ENCODE measurements around the gene C3.

The C3 gene

DNA sequence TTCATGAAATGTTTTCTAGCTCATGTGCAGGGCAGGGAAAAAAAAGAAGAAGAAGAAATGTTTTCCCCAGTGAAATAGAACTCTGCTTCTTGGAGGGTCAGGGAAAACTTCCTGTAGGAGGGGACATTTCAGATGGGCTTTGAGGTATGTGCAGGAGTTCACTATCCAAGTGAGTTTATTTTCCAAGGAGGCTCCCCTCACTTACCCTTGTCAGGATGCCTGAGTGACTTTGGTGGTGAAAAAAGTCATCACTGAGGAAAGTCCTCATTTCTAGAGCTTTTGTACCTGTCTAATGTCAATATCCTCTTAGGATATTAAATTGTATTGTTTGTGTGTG lies 656 bp upstream of the C3 start:
- Histone ChIP-seq H3K4me3 (ENCODE audit: insufficient read depth, low read depth, low read length) (no peak overlapping the region), H3K36me3 (ENCODE audit: control insufficient read depth, insufficient read depth, low read length) (no peaks in the 10 kb centered on the region), H3K27ac (ENCODE audit: insufficient read depth, low read depth, low read length, poor library complexity, severe bottlenecking) (no peak overlapping the region), H3K27me3 (ENCODE audit: control insufficient read depth, insufficient read depth, low read length, poor library complexity, severe bottlenecking) (no peaks in the 10 kb centered on the region), H3K9me3 (ENCODE audit: control insufficient read depth, low read length) (no peaks in the 10 kb centered on the region), H3K4me1 (ENCODE audit: control insufficient read depth, insufficient read depth, low read length) (no peaks in the 10 kb centered on the region)

DNA sequence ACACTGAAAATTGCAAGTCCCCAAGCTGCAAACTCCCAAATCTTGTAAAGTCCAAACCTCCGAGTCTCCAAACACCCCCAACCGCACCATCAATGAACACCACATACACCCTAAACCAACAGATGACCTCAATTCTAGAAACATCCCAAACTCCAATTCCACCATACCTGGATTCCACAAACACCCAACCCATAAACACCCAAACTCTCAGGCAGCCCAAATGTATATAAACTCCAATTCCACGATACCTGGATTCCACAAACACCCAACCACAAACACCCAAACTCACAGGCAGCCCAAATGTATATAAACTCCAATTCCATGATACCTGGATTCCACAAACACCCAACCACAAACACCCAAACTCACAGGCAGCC lies 470 bp downstream of the C3 start:
- Histone ChIP-seq H3K36me3 (ENCODE audit: control insufficient read depth, insufficient read depth, low read length) (no peaks in the 10 kb centered on the region), H3K4me3 (ENCODE audit: insufficient read depth, low read depth, low read length) (no peak overlapping the region), H3K27ac (ENCODE audit: insufficient read depth, low read depth, low read length, poor library complexity, severe bottlenecking) (no peak overlapping the region), H3K27me3 (ENCODE audit: control insufficient read depth, insufficient read depth, low read length, poor library complexity, severe bottlenecking) (no peaks in the 10 kb centered on the region), H3K4me1 (ENCODE audit: control insufficient read depth, insufficient read depth, low read length) (no peaks in the 10 kb centered on the region), H3K9me3 (ENCODE audit: control insufficient read depth, low read length) (no peaks in the 10 kb centered on the region)
- WGBS, 2 experiments, result 90 to 96% methylated on average over 3 of the region's 3 CpGs

DNA sequence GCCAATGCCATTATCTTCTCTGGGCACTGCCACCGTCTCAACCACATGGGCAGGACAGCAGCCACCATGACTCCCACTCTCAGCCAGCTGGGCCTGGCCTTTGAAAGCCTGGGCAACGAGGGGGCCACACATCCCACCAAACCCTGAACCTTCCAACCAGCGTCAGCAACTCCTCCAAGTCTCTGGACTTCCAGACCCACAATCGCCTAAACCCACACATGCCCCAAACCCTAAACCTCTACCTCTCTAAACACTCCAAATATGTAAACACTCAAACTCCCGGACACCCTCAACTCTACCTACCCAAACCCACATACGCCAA lies 949 bp downstream of the C3 start:
- H3K36me3 ChIP-seq (ENCODE audit: control insufficient read depth, insufficient read depth, low read length), result no peaks in the 10 kb centered on the region
- no peaks in the 10 kb centered on the region for H3K27me3 ChIP-seq (ENCODE audit: control insufficient read depth, insufficient read depth, low read length, poor library complexity, severe bottlenecking)
- H3K4me3 ChIP-seq (ENCODE audit: insufficient read depth, low read depth, low read length), result no peak overlapping the region
- no peaks in the 10 kb centered on the region for H3K4me1 ChIP-seq (ENCODE audit: control insufficient read depth, insufficient read depth, low read length)
- no peak overlapping the region for H3K27ac ChIP-seq (ENCODE audit: insufficient read depth, low read depth, low read length, poor library complexity, severe bottlenecking)
- whole genome bisulfite sequencing, 2 experiments, result 92% methylated on average over 6 of the region's 6 CpGs
- H3K9me3 ChIP-seq (ENCODE audit: control insufficient read depth, low read length), result no peaks in the 10 kb centered on the region

DNA sequence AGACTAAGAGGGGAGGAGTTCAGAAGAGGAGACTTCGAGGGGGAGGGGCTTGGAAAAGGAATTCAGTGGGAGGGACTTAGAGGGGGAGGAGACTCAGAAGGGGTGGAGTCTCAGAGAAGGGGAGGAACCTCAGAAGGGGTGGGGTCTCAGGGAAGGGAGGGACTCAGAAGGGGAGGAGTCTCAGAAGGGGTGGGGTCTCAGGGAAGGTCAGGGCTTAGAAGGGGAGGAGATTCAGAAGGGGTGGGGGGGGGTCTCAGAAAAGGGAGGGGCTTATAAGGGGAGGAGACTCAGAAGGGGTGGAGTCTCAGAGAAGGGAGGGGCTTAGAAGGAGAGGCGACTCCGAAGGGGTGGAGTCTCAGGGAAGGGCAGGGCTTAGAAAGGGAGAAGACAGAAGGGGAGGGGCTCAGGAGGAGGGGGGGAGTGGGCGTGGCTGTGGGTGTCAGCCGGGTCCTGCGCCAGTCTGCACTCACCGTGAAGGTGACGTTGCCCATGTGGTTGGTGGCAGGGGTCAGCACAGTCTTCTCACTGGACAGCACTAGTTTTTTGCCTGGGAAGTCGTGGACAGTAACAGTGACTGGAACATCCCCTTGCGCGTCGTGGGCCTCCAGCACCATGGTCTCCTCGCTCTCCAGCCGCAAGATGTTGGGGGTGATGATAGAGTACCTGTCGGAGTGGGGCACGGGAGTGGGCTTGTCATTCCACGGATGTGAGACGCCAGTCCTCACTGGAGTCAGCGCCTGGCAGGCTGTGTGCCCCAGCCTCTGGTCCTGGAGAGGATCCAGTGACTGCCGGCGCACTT lies 1.5 kb downstream of the C3 start:
- Histone ChIP-seq H3K27ac (ENCODE audit: insufficient read depth, low read depth, low read length, poor library complexity, severe bottlenecking) (no peak overlapping the region), H3K4me3 (ENCODE audit: insufficient read depth, low read depth, low read length) (no peak overlapping the region), H3K27me3 (ENCODE audit: control insufficient read depth, insufficient read depth, low read length, poor library complexity, severe bottlenecking) (no peaks in the 10 kb centered on the region), H3K9me3 (ENCODE audit: control insufficient read depth, low read length) (no peaks in the 10 kb centered on the region), H3K4me1 (ENCODE audit: control insufficient read depth, insufficient read depth, low read length) (no peaks in the 10 kb centered on the region), H3K36me3 (ENCODE audit: control insufficient read depth, insufficient read depth, low read length) (no peaks in the 10 kb centered on the region)
- WGBS, 2 experiments, result 91% methylated on average over 21 of the region's 21 CpGs

DNA sequence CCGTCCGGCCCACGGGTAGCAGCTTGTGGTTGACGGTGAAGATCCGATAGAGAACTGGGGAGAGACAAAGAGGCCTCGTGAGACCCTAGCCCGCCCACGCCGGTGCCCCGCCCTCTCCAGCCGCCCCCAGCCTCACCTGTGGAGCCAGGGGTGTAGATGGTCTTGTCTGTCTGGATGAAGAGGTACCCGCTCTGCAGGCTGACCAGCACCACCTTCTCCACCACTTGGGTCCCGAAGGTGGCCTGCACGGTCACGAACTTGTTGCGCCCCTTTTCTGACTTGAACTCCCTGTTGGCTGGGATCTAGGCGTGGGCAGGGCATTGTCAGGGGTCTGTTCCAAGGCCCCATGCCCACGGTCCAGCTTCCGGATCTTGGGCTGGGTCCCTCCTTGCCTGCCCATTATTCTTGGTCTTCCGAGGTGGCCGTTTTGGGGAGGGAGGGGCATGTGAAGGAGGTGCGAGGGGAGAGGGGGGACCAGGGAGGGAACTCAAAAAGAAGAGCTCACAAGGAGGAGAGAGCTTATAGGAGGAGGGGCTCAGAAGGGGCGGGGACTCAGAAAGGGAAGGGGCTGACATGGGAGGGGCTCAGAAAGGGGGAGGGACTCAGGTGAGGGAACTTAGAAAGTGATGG lies 2.2 kb downstream of the C3 start:
- H3K27ac ChIP-seq (ENCODE audit: insufficient read depth, low read depth, low read length, poor library complexity, severe bottlenecking), result no peak overlapping the region
- H3K36me3 ChIP-seq (ENCODE audit: control insufficient read depth, insufficient read depth, low read length), result no peaks in the 10 kb centered on the region
- H3K27me3 ChIP-seq (ENCODE audit: control insufficient read depth, insufficient read depth, low read length, poor library complexity, severe bottlenecking), result no peaks in the 10 kb centered on the region
- 85 to 86% methylated on average over 23 of the region's 23 CpGs for WGBS, 2 experiments
- no peaks in the 10 kb centered on the region for H3K4me1 ChIP-seq (ENCODE audit: control insufficient read depth, insufficient read depth, low read length)
- no peaks in the 10 kb centered on the region for H3K9me3 ChIP-seq (ENCODE audit: control insufficient read depth, low read length)
- H3K4me3 ChIP-seq (ENCODE audit: insufficient read depth, low read depth, low read length), result no peak overlapping the region

DNA sequence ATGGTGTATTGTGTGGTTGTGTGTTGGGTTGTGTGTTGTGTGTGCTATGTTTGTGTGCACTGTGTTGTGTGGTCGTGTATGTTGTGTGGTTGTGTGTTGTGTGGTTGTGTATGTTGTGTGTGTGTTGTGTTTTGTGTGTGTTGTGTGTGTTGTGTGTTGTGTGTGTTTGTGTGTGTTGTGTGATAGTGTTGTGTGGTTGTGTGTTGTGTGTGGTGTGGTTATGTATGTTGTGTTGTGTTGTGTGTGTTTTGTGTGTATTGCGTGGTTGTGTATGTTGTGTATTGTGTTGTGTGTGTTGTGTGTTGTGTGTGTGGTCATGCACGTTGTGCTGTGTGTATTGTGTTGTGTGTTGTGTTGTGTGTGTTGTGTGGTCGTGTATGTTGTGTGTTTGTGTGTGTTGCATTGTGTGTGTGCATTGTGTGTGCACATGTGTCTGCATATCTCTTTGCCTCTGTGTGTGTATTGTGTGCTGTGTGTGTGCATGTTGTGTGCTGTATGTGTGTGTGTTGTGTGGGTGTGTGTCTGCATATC lies 2.9 kb downstream of the C3 start:
- no peaks in the 10 kb centered on the region for H3K9me3 ChIP-seq (ENCODE audit: control insufficient read depth, low read length)
- H3K4me1 ChIP-seq (ENCODE audit: control insufficient read depth, insufficient read depth, low read length), result no peaks in the 10 kb centered on the region
- H3K27ac ChIP-seq (ENCODE audit: insufficient read depth, low read depth, low read length, poor library complexity, severe bottlenecking), result no peak overlapping the region
- WGBS, 2 experiments, result 81 to 84% methylated on average over 4 of the region's 4 CpGs
- H3K27me3 ChIP-seq (ENCODE audit: control insufficient read depth, insufficient read depth, low read length, poor library complexity, severe bottlenecking), result no peaks in the 10 kb centered on the region
- no peaks in the 10 kb centered on the region for H3K36me3 ChIP-seq (ENCODE audit: control insufficient read depth, insufficient read depth, low read length)
- no peak overlapping the region for H3K4me3 ChIP-seq (ENCODE audit: insufficient read depth, low read depth, low read length)

DNA sequence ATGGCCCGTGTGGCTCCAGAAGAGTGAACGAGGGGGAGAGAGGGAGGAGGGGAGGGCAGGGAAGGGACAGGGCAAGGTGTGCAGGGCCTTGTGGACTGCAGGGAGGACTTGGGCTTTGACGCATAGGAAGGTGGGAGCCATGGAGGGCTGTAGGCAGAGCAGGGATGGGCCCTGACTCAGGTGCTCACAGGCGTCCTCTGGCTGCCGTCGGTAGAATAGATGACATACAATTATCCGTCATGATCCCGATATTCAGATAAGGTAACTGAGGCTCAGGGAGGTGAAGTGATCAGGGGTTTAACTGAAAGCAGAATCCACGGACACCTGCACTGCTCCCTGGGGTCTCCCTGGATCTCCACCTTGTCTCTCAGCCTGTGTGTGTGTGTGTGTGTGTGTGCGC lies 3.4 kb downstream of the C3 start:
- peaks cover 2% of the 10 kb centered on the region for H3K27me3 ChIP-seq (ENCODE audit: control insufficient read depth, insufficient read depth, low read length, poor library complexity, severe bottlenecking)
- no peaks in the 10 kb centered on the region for H3K36me3 ChIP-seq (ENCODE audit: control insufficient read depth, insufficient read depth, low read length)
- H3K4me1 ChIP-seq (ENCODE audit: control insufficient read depth, insufficient read depth, low read length), result no peaks in the 10 kb centered on the region
- H3K27ac ChIP-seq (ENCODE audit: insufficient read depth, low read depth, low read length, poor library complexity, severe bottlenecking), result no peak overlapping the region
- WGBS, 2 experiments, result 78 to 80% methylated on average over 10 of the region's 10 CpGs
- no peaks in the 10 kb centered on the region for H3K9me3 ChIP-seq (ENCODE audit: control insufficient read depth, low read length)
- no peak overlapping the region for H3K4me3 ChIP-seq (ENCODE audit: insufficient read depth, low read depth, low read length)

DNA sequence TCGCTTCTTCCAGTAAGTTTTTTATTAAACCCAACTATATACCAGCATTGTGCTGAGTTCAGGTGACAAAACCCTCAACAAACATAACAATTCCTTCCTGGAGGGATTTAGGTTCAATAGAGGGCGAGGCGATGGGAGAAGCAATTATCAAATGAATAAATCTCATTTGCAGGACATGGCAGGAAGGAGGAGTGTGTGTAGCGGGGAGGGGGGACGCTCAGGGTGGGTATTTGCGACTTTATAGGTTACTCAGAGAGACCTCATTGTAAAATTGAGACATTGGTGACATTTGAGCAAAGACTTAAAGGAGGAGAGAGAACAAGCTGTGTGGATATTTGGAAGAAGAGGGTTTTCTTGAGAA lies 3.9 kb downstream of the C3 start:
- no peak overlapping the region for H3K27ac ChIP-seq (ENCODE audit: insufficient read depth, low read depth, low read length, poor library complexity, severe bottlenecking)
- WGBS, 2 experiments, result 55 to 56% methylated on average over 6 of the region's 6 CpGs
- peaks cover 6% of the 10 kb centered on the region for H3K27me3 ChIP-seq (ENCODE audit: control insufficient read depth, insufficient read depth, low read length, poor library complexity, severe bottlenecking)
- H3K9me3 ChIP-seq (ENCODE audit: control insufficient read depth, low read length), result no peaks in the 10 kb centered on the region
- no peak overlapping the region for H3K4me3 ChIP-seq (ENCODE audit: insufficient read depth, low read depth, low read length)
- no peaks in the 10 kb centered on the region for H3K4me1 ChIP-seq (ENCODE audit: control insufficient read depth, insufficient read depth, low read length)
- H3K36me3 ChIP-seq (ENCODE audit: control insufficient read depth, insufficient read depth, low read length), result no peaks in the 10 kb centered on the region

DNA sequence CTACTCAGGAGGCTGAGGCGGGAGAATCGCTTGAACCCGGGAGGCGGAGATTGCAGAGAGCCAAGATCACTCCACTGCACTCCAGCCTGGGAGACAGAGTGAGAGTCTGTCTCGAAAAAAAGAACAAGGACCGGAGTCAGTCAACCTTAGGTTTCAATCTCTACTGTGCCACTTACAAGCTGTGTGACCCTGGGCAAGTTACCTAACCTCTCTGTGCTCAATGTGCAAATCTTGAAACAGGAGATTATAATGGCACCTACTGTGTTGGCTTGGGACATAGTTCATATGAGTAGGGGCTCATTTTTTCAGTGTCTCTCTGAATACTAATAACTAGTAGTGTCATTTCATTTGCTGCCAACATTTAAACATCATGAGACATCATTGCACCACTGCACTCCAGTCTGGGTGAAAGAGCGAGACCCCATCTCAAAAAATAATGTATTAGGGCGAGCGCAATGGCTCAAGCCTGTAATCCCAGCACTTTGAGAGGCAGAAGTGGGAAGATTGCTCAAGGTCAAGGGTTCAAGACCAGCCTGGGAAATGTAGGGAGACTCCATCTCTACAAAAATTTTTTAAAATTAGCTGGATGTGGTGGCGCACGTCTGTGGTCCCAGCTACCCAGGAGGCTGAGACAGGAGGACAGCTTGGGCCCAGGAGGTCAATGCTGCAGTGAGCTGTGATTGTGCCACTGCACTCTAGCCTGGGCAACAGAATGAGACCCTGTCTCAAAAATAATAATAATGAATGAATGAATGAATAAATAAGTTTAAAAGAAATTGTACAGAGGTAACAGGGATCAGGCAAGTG lies 5.5 kb downstream of the C3 start:
- 82 to 83% methylated on average over 11 of the region's 11 CpGs for WGBS, 2 experiments
- Histone ChIP-seq H3K9me3 (ENCODE audit: control insufficient read depth, low read length) (no peaks in the 10 kb centered on the region), H3K4me1 (ENCODE audit: control insufficient read depth, insufficient read depth, low read length) (no peaks in the 10 kb centered on the region), H3K4me3 (ENCODE audit: insufficient read depth, low read depth, low read length) (no peak overlapping the region), H3K36me3 (ENCODE audit: control insufficient read depth, insufficient read depth, low read length) (no peaks in the 10 kb centered on the region), H3K27me3 (ENCODE audit: control insufficient read depth, insufficient read depth, low read length, poor library complexity, severe bottlenecking) (peaks cover 23% of the 10 kb centered on the region), H3K27ac (ENCODE audit: insufficient read depth, low read depth, low read length, poor library complexity, severe bottlenecking) (no peak overlapping the region)

Data from ectodermal cell (in vitro differentiated cells).